Osteoblast (primary cell): ENCODE results near the gene TENM3. TPM values are rescaled to one million over a fixed set of nuclear protein-coding genes. Genes with fewer than 3 reads are reported as not detected.

Source experiments
- DNase-seq: peaks from one replicate; pipeline ENCODE4 v3.0.0; 2011; ENCODE audit warnings: low spot score, mixed read lengths; ENCODE audit not compliant: insufficient read length; ENCODE audit errors: missing footprints
- H2AFZ ChIP-seq: 2 replicates; pipeline ENCODE4 v1.6.0; 2011; ENCODE audit warnings: mild to moderate bottlenecking, low read length
- H3K27ac ChIP-seq: 2 replicates; pipeline ENCODE4 v1.5.1; 2011; ENCODE audit warnings: mild to moderate bottlenecking, low read depth, low read length, moderate library complexity
- H3K27me3 ChIP-seq: 2 replicates; pipeline ENCODE4 v1.6.0; 2012; ENCODE audit warnings: mild to moderate bottlenecking, control low read depth, inconsistent platforms, low read length, moderate library complexity; ENCODE audit not compliant: insufficient read depth
- H3K36me3 ChIP-seq: 2 replicates; pipeline ENCODE4 v1.5.1; 2011; ENCODE audit warnings: mild to moderate bottlenecking, low read length, control low read depth, moderate library complexity; ENCODE audit not compliant: insufficient read depth
- H3K4me1 ChIP-seq: 2 replicates; pipeline ENCODE4 v1.5.1; 2011; ENCODE audit warnings: mild to moderate bottlenecking, low read length, control low read depth, moderate library complexity; ENCODE audit not compliant: insufficient read depth
- H3K4me2 ChIP-seq: 2 replicates; pipeline ENCODE4 v1.6.0; 2011; ENCODE audit warnings: mild to moderate bottlenecking, low read length; ENCODE audit not compliant: insufficient read depth
- H3K4me3 ChIP-seq: fragments of 200-600 bp; sonication (generic); 3 replicates; pipeline ENCODE4 v1.5.1; 2012; ENCODE audit warnings: mild to moderate bottlenecking, low read length, inconsistent platforms; ENCODE audit not compliant: insufficient read depth
- H3K79me2 ChIP-seq: 2 replicates; pipeline ENCODE4 v1.6.0; 2012; ENCODE audit warnings: mild to moderate bottlenecking, low read length, control low read depth, inconsistent platforms; ENCODE audit not compliant: insufficient read depth
- H3K9me3 ChIP-seq: 2 replicates; pipeline ENCODE4 v1.5.1; 2011; ENCODE audit warnings: low read depth, low read length, control low read depth
- H4K20me1 ChIP-seq: 2 replicates; pipeline ENCODE4 v1.6.0; 2012; ENCODE audit warnings: mild to moderate bottlenecking, low read length, control low read depth; ENCODE audit not compliant: insufficient read depth
- total RNA-seq: library from RNA; depleted of rRNA; stranded (reverse); fragments of >200 nt; gene quantifications from 2 replicates; pipeline ENCODE4 v1.2.3, GENCODE V29; 2012
- TF ChIP-seq, protein P1 (sequence below): IDR thresholded peaks from 2 replicates; pipeline ENCODE4 v1.5.1; 2011; ENCODE audit warnings: mild to moderate bottlenecking, low read depth, low read length, moderate library complexity; ENCODE audit errors: extremely low read depth

Gene TENM3
- total RNA-seq, 1 donor: 59.0 TPM

DNA sequence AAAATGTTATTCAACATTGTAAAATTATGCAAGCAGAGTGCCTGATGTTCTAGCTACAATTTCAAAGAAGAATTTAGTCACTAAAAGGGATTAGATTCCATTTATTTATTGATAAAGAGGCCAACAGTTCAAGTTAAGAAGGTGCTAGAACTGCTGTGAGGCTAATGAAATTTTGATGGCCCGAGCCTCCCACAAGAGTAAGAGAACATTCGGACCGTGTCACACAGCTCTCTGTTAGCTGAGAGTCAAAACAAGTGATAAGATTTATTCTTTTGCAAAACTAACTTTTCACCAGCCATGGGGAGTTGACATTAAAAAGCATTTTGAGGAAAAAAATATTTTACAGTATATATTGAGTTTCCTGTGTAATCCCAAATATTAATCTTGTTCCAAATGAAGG, 106.8 kb downstream of the TENM3 start:
- Histone ChIP-seq H3K27ac (no peak overlapping the region), H2AFZ (no peak overlapping the region), H3K27me3 (no peaks in the 10 kb centered on the region), H3K79me2 (no peaks in the 10 kb centered on the region), H3K4me2 (no peak overlapping the region), H3K36me3 (no peaks in the 10 kb centered on the region), H3K4me3 (no peak overlapping the region), H3K9me3 (no peaks in the 10 kb centered on the region), H4K20me1 (no peaks in the 10 kb centered on the region), H3K4me1 (peaks cover 3% of the 10 kb centered on the region)
- TF ChIP-seq, protein P1, sequence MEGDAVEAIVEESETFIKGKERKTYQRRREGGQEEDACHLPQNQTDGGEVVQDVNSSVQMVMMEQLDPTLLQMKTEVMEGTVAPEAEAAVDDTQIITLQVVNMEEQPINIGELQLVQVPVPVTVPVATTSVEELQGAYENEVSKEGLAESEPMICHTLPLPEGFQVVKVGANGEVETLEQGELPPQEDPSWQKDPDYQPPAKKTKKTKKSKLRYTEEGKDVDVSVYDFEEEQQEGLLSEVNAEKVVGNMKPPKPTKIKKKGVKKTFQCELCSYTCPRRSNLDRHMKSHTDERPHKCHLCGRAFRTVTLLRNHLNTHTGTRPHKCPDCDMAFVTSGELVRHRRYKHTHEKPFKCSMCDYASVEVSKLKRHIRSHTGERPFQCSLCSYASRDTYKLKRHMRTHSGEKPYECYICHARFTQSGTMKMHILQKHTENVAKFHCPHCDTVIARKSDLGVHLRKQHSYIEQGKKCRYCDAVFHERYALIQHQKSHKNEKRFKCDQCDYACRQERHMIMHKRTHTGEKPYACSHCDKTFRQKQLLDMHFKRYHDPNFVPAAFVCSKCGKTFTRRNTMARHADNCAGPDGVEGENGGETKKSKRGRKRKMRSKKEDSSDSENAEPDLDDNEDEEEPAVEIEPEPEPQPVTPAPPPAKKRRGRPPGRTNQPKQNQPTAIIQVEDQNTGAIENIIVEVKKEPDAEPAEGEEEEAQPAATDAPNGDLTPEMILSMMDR: no peak
- DNase-seq: no peak

- no peak for DNase-seq
- Histone ChIP-seq H3K4me2 (no peak overlapping the region), H3K9me3 (no peaks in the 10 kb centered on the region), H2AFZ (no peak overlapping the region), H3K27me3 (no peaks in the 10 kb centered on the region), H3K36me3 (no peaks in the 10 kb centered on the region), H3K4me1 (peaks cover 5% of the 10 kb centered on the region), H3K79me2 (no peaks in the 10 kb centered on the region), H3K4me3 (no peak overlapping the region), H4K20me1 (no peaks in the 10 kb centered on the region), H3K27ac (no peak overlapping the region)
- TF ChIP-seq, protein P1: no peak
These were observed 108.3 kb downstream of the TENM3 start for GRCh38 chr4:182351485-182351884.

DNA sequence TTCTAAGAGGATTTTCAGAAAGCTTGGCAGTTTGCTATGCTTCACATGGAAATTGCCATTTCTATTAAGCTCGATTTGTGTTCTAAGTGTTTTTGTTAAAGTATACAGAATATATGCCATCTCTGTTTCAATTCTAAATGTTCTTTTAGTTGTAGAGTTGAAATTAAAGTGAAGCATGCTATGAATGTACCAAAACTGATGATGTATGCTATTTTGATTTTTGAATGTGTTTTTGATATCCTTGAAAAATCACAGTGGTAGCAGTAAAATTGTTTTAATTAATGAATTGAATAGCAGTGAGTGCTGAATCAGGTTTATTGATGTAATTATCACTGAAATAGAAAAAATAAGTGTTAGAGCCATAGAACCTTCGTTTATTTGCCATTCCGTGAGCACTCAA, 110.9 kb downstream of the TENM3 start:
- no peak for DNase-seq
- H3K27ac ChIP-seq: no peak overlapping the region
- H3K36me3 ChIP-seq: no peaks in the 10 kb centered on the region
- H4K20me1 ChIP-seq: no peaks in the 10 kb centered on the region
- no peaks in the 10 kb centered on the region for H3K27me3 ChIP-seq
- no peak overlapping the region for H3K4me2 ChIP-seq
- H2AFZ ChIP-seq: no peak overlapping the region
- H3K4me3 ChIP-seq: no peak overlapping the region
- no peaks in the 10 kb centered on the region for H3K9me3 ChIP-seq
- peaks cover 5% of the 10 kb centered on the region for H3K4me1 ChIP-seq
- TF ChIP-seq, protein P1: no peak
- no peaks in the 10 kb centered on the region for H3K79me2 ChIP-seq

GRCh38 chr4:182354867-182355266, 111.7 kb downstream of the TENM3 start:
- Histone ChIP-seq H4K20me1 (no peaks in the 10 kb centered on the region), H2AFZ (no peak overlapping the region), H3K4me1 (peaks cover 5% of the 10 kb centered on the region), H3K79me2 (no peaks in the 10 kb centered on the region), H3K4me3 (no peak overlapping the region), H3K27me3 (no peaks in the 10 kb centered on the region), H3K4me2 (peak overlapping the region; percentile 26), H3K27ac (no peak overlapping the region), H3K36me3 (no peaks in the 10 kb centered on the region), H3K9me3 (no peaks in the 10 kb centered on the region)
- no peak for DNase-seq
- TF ChIP-seq, protein P1: no peak
